SJCRH30 (cell line): ENCODE results near the gene TAGLN2. TPM values are rescaled to one million over a fixed set of nuclear protein-coding genes. Genes with fewer than 3 reads are reported as not detected.

Experiments used
- DNase-seq, 2 experiments: peaks; one replicate each; pipeline ENCODE4 v3.0.0-alpha.2; 2015 to 2020
- H3K27ac ChIP-seq: fragments of 250-450 bp; sonication (Bioruptor Pico); 2 replicates; pipeline ENCODE4 v1.5.1; 2020; ENCODE audit warnings: mild to moderate bottlenecking, moderate library complexity
- H3K27me3 ChIP-seq: fragments of 250-450 bp; sonication (Bioruptor Pico); 2 replicates; pipeline ENCODE4 v1.5.1; 2020; ENCODE audit warnings: mild to moderate bottlenecking, moderate library complexity
- H3K36me3 ChIP-seq: fragments of 250-450 bp; sonication (Bioruptor Pico); 2 replicates; pipeline ENCODE4 v1.5.1; 2020; ENCODE audit warnings: mild to moderate bottlenecking, moderate library complexity
- H3K4me1 ChIP-seq: fragments of 250-450 bp; sonication (Bioruptor Pico); 2 replicates; pipeline ENCODE4 v1.5.1; 2020; ENCODE audit warnings: mild to moderate bottlenecking, moderate library complexity
- H3K4me3 ChIP-seq: fragments of 250-450 bp; sonication (Bioruptor Pico); 2 replicates; pipeline ENCODE4 v1.5.1; 2020; ENCODE audit warnings: mild to moderate bottlenecking, moderate library complexity
- H3K9me3 ChIP-seq: fragments of 250-450 bp; sonication (Bioruptor Pico); replicated peaks from 2 replicates; pipeline ENCODE4 v1.5.1; 2020; ENCODE audit warnings: mild to moderate bottlenecking, moderate library complexity
- total RNA-seq: library from RNA; depleted of rRNA; stranded (reverse); fragments of >200 nt; shearing (Covaris generic); gene quantifications from 2 replicates; pipeline ENCODE4 v1.2.3, GENCODE V29; 2014

Gene TAGLN2
- total RNA-seq, 1 experiment from 2014 or later = 82.6 TPM

DNA sequence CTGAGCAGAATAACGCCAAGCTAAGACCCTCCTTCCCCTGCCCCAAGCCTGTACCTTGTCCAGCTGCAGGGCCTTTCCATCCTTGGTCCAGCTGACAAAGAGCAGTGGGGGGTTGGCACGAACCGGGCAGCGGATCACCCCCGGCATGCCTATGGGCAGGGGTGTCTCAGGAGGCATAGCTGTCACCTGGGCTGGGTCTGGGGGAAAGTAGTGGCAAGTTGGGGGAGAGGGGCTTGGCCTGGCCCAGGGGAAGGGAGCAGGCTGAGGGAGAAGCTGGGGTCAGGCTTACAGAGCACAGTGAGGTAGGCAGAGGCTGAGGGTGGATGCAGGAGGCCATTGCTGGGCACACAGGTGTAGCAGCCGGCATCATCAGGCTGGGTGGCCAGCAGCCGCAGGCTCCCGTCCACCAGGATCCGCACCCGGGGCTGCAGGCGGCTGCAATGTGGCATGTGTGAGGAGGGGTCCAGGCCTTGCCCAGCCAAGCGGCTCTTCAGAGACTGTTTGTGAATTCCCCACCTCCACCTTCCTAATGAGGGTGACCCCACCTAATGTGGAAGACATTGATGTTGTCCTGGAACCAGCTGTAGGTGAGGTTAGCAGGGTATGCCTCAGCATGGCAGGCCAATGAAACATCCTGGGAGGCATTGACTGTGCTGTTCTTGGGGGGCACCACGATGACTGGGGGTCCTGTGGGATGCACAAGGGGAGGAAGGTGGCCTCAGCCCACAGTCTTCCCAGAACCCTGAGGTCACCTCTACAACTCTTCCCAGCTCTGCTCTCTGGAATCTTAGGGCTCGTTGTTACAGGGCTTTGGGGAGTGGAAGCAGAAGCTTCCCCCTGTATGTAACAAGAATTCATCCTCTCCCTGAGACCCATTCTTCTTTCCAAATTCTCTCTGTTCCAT, 9.1 kb upstream of the TAGLN2 start:
- Histone ChIP-seq H3K36me3 (no peaks in the 10 kb centered on the region), H3K27me3 (no peaks in the 10 kb centered on the region), H3K27ac (no peak overlapping the region), H3K4me3 (no peak overlapping the region), H3K4me1 (0 out of 2 replicates have a peak, but pooled peaks cover 2% of the 10 kb centered on the region), H3K9me3 (no peaks in the 10 kb centered on the region)
- no peak for DNase-seq

DNA sequence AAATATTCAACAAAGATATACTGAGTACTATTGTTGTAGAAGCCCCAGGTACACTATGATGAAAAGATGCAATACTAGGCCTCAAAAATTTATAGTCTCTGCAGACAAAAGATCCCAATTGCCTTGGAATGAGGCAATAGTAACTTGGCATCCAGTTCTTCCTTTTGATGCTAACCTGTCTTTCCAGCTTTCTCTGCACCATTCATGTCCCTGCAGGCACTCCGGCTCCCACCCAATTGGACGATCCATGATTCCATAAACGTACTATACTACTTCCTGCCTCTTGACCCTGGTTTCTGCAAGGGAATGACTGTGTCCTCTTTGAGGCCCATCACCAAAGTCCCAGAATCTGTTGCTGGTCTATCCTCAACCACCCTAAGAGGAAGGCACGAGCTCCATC, 8.0 kb upstream of the TAGLN2 start:
- H3K27me3 ChIP-seq = no peaks in the 10 kb centered on the region
- no peaks in the 10 kb centered on the region for H3K9me3 ChIP-seq
- no peak overlapping the region for H3K27ac ChIP-seq
- H3K36me3 ChIP-seq = no peaks in the 10 kb centered on the region
- no peak overlapping the region for H3K4me3 ChIP-seq
- no peak for DNase-seq
- H3K4me1 ChIP-seq = 0 out of 2 replicates have a peak, but pooled peaks cover 2% of the 10 kb centered on the region

DNA sequence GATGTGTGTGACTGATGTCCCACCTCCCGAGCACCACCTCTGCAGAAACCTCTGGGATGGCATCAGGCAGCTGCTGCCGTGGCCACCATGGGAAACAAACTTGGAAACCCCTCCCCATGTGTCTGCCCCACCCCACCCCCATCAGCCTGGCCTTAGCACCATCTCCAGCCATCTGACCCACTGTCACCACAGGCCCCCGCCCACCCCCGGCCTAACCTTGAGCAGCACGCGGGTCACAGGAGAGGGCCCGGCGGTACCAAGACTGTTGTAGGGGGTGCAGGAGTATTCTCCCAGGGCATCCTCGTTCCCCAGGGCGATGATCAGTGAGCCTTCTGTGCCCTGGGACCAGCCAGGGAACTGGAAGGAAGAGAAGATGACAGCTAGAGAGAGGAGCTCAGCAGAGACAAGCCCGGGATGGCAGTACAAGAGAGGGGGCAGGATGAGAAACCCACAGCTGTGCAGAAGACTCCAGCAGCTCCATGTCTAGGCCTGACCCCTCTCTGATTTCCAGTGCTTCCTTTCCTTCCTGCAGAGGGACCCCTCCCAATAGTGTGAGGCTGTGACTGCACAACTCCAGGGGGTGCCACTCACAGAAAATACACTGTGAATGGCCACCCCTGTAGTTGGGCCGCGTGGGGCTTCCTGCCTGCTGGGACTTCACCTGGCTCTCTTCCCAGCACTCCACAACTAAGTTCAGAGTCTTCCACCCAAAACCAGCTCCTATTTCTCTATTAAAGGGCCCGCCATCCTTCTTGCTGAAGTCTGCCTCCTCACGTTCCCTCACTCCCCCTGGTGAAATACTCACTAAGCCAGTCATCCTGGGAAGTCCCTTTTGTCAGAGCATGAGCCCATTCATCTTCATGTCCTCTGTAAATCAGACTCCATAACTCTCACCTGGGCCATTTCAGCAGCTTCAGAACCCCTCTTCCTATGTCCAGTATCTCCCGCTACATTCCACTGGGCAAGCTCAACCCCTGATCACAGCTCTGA, 7.3 kb upstream of the TAGLN2 start:
- H3K4me3 ChIP-seq = no peak overlapping the region
- H3K27ac ChIP-seq = no peak overlapping the region
- no peak for DNase-seq
- no peaks in the 10 kb centered on the region for H3K4me1 ChIP-seq
- H3K27me3 ChIP-seq = no peaks in the 10 kb centered on the region
- H3K36me3 ChIP-seq = no peaks in the 10 kb centered on the region
- H3K9me3 ChIP-seq = no peaks in the 10 kb centered on the region

DNA sequence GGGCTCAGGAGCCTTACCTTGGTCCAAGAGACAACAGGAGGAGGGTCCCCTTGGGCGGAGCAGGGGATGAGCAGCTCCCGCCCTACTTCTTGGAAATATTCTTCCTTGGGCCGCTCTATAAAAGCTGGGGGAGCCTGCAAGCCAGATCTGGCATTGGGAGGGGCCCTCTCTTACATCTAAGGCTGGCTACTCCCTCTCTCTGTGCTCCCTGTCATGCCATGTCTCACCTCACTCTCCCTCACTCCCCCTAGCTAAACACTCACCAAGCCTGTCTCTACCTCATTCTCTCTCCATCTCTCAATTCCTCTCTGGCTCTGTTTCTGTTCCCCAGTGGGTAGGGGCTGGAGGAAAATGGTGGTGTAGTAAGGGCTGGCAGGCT, 6.5 kb upstream of the TAGLN2 start:
- Histone ChIP-seq H3K27ac (no peak overlapping the region), H3K27me3 (peaks cover 5% of the 10 kb centered on the region; the same call in 1 of the 2 replicates), H3K4me3 (no peak overlapping the region), H3K9me3 (no peaks in the 10 kb centered on the region), H3K4me1 (no peaks in the 10 kb centered on the region), H3K36me3 (no peaks in the 10 kb centered on the region)
- no peak for DNase-seq

DNA sequence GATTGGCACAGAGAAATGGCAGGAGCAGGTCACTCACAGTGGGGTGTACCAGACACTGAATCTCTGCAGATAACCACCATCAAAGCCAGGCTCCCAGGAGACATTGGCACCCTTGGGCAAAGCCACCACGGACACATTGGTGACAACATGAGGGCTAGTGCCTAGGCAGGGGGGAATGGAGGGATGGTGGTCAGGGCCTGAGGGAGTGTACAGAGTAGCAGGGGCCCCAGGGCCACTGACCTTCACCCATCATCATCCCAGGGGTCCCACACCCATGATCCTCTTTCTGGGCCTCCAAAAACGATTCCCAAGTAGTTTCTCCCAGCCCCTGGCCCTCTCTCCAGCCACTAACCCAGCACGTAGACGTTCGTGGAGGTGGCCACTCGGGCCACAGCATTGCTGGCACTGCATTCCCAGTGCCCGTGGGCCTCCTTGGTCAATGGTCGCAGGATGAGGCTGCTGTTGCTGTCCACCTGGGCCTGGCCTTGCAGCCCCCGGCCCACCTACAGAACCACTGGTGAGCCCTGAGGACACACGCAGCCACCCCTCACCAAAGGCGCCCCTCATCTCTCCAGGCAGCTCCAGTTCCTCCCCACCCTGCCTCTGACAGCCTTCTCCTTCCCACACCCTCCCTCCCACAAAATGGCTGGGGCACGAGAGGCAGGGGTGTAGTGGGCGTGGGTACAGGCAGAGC, 5.9 kb upstream of the TAGLN2 start:
- DNase-seq = no peak
- Histone ChIP-seq H3K36me3 (no peaks in the 10 kb centered on the region), H3K4me1 (no peaks in the 10 kb centered on the region), H3K4me3 (no peak overlapping the region), H3K27ac (no peak overlapping the region), H3K27me3 (peaks cover 8% of the 10 kb centered on the region; the same call in 1 of the 2 replicates), H3K9me3 (no peaks in the 10 kb centered on the region)

DNA sequence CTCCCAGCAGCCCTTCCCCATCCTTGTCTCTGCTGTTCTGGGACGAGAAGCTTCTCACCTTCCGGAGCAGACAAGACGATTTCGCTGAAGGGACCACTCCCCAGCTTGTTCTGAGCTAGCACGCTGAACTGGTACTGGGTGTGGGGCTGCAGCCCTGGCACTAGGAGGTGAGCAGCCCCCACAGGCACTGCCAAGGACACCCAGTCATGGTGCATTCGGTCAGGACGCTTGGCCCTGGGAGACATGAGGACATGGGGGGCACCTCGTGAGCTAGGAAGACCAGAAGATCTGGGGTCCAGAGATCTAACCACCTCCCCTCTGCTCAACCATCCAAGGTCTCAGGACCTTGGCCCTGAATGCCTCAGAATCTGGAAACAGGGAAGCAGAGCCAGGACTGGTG, 5.3 kb upstream of the TAGLN2 start:
- H3K27me3 ChIP-seq = peaks cover 8% of the 10 kb centered on the region; the same call in 1 of the 2 replicates
- DNase-seq = no peak
- no peak overlapping the region for H3K4me3 ChIP-seq
- no peaks in the 10 kb centered on the region for H3K9me3 ChIP-seq
- H3K36me3 ChIP-seq = no peaks in the 10 kb centered on the region
- H3K27ac ChIP-seq = no peak overlapping the region
- H3K4me1 ChIP-seq = no peaks in the 10 kb centered on the region

DNA sequence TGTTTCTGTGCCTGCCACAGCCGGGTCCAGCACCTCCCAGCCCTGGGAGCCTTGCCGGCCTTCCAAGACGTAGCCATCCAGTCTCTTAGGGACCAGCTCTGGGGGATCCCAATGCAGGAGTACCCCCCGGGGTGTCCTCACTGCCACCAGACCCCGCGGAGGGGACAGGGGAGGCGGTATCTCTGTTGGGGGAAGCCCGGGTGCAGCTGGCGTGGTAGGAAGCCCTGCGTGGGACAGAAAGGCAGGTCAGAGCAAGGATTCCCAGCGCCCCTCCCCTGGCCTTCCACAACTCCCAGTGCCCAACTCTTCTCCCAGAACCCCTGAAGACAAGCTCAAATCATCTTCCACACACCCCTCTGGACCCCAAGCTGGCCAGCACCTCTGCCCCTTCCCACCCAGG, 4.9 kb upstream of the TAGLN2 start:
- no peak overlapping the region for H3K4me3 ChIP-seq
- H3K27me3 ChIP-seq = peaks cover 8% of the 10 kb centered on the region; the same call in 1 of the 2 replicates
- H3K27ac ChIP-seq = no peak overlapping the region
- H3K4me1 ChIP-seq = no peaks in the 10 kb centered on the region
- H3K9me3 ChIP-seq = no peaks in the 10 kb centered on the region
- H3K36me3 ChIP-seq = no peaks in the 10 kb centered on the region
- no peak for DNase-seq

DNA sequence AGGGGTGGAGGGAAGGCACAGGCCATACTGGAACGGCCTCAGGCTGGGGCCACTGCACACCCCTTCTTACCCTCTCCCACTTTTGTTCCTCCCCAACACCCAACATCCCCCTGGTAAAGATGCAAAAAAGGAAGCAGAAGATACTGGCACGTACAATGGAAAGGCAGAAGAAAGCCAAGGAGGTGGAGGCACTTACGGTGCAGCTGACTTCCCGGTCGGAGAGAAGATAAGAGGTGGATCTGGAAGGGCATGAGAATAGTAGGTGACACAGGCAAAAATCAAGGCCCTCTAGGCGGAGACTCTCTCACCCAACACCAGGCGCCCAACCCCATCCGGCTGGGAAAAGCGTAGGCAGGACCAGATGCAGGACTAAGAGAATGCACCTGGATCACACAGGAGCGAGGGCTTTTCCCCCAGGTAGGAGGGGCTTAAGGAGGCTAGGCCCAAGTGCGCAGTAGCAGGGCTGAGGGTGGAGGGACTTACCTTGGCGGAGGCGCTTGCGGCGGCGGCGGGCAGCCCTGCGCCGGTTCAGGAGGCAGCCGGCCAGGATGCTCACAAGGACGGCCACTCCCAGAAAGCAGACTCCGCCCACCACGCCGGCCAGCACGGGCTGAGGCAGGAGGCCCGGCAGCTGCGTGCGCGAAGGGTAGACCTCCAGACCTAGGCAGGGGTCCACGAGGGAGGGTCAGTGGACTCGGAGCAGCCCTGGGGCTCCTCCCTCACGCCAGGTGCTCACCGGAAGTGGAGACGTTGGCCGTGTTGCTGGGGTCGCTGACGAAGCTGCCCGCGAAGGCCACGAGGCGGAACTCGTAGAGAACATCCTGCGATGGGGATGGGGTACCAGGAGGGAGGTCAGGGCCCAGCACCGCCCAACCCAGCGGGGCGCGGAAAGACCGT, 4.1 kb upstream of the TAGLN2 start:
- peaks cover 8% of the 10 kb centered on the region; the same call in 1 of the 2 replicates for H3K27me3 ChIP-seq
- no peak overlapping the region for H3K4me3 ChIP-seq
- H3K27ac ChIP-seq = no peak overlapping the region
- no peak for DNase-seq
- no peaks in the 10 kb centered on the region for H3K9me3 ChIP-seq
- no peaks in the 10 kb centered on the region for H3K4me1 ChIP-seq
- H3K36me3 ChIP-seq = no peaks in the 10 kb centered on the region

DNA sequence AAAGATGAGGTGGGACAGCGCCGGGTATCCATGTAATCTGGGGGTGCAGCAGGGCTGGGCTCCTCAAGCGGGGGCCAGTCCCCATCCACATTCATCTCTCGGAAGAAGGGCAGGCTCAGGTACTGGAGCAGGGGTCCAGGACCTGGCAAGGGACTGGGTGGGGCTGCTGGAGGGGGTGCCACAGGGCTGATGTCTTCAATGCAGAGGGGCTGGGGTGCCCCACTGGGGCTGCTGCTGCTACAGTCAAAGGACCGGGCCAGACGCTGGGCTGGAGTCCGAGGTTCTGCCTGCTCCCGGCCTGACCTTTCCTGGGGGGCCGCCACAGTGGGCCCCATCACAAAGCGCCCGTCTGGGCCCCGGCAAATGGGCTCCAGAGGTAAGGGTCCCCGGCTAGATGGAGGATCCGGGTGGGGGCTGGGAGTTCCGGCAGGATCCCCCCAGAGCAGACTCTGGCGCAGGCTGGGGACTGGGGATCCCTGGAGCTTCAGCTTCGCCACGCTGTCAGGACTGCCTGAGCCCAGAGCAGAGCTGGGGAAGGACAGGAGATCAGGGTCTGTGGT, 3.3 kb upstream of the TAGLN2 start:
- Histone ChIP-seq H3K9me3 (no peaks in the 10 kb centered on the region), H3K27ac (no peak overlapping the region), H3K4me1 (no peaks in the 10 kb centered on the region; the same call in 1 of the 2 replicates), H3K4me3 (no peak overlapping the region), H3K36me3 (no peaks in the 10 kb centered on the region), H3K27me3 (peaks cover 8% of the 10 kb centered on the region; the same call in 1 of the 2 replicates)
- DNase-seq = no peak

DNA sequence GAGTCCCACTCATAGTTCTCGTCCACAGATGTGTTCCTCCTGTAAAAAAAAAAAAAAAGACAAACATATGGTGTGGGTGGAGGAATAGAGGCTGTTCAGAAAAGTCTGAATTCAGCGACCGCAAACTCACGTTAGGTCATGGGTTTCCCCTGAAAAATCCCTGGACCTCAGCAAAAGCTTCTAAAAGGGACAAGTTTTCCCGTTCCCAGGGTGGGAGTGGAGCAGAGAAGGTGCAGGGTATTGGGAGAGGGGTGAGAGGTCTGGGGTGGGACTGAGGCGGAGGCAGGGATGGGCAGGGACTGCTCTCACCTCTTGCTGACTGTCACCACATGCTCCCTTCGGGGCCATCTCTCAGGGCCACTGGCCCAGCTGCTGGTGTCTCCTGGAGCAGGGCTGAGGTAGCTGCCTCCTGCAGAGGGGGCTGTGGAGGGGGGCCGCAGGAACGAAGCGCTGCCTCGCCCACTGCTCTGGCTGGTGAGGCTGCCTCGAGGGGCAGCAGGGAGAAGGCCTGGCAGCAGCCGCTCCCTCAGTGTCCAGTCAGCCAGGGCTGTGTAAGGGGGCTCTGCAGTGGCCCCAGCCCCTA, 2.6 kb upstream of the TAGLN2 start:
- H3K4me3 ChIP-seq = no peak overlapping the region
- no peaks in the 10 kb centered on the region for H3K9me3 ChIP-seq
- no peak for DNase-seq
- peaks cover 8% of the 10 kb centered on the region; the same call in 1 of the 2 replicates for H3K27me3 ChIP-seq
- H3K36me3 ChIP-seq = no peaks in the 10 kb centered on the region
- peaks cover 6% of the 10 kb centered on the region; the same call in 1 of the 2 replicates for H3K4me1 ChIP-seq
- H3K27ac ChIP-seq = no peak overlapping the region

DNA sequence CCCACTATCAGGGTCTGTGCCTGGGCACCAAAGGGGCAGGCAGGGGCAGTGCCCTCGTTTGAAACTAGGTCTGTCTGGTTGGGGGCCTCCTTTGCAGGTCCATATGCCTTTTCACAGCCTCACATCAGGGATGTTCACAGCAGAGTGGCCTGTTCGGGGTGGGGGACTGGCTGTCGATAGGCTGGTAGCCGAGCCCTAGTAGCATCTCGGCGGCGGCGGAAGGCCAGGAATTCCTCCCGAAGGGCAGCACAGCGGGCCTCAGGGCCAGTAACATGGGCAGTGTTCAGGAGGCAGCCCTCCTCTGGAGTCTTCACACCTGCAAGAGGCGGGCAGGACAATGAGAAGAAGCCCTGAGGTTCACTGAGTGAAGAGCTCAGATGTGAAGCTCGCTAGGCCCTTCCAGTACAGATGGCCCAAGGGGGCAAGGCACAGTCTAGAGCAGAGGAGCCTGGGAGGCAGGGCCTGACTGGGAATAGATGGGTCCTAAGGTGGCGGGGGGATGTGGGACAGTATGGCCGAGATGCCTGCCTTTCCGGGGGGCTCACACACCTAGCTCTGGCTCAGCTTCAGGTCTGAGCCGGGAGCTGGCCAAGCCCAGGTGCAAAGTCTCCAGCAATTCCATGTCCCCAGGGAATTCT, 2.0 kb upstream of the TAGLN2 start:
- H3K9me3 ChIP-seq = no peaks in the 10 kb centered on the region
- no peaks in the 10 kb centered on the region for H3K36me3 ChIP-seq
- peaks cover 12% of the 10 kb centered on the region for H3K4me1 ChIP-seq
- no peak for DNase-seq
- H3K4me3 ChIP-seq = no peak overlapping the region
- H3K27me3 ChIP-seq = peaks cover 8% of the 10 kb centered on the region; the same call in 1 of the 2 replicates
- H3K27ac ChIP-seq = no peak overlapping the region

DNA sequence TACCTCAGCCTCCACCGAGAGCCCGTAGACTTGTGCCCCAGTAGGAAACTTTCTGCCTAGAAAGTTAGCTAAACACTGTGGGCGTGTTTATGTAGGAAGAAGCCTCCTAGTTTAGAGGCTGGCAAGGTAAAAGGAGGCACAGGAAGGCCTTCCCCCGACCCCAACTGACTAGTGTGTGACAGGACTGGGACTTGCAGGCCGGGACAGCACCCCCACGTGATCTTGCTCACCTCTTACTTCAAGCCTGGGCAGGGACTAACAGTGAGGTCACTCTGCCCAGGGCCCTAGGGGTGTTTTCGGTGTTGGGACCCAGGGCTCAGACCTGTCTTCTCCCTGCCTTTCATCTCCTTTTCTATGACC, 392 bp upstream of the TAGLN2 start:
- Histone ChIP-seq H3K4me3 (peak overlapping the region; percentile 68), H3K27me3 (peaks cover 8% of the 10 kb centered on the region; the same call in 1 of the 2 replicates), H3K9me3 (no peaks in the 10 kb centered on the region), H3K27ac (peak overlapping the region; percentile 95), H3K36me3 (no peaks in the 10 kb centered on the region), H3K4me1 (peaks cover 20% of the 10 kb centered on the region)
- DNase-seq = no peak
